GM20000 (cell line): ENCODE measurements around the gene LRRC45.

Experiments
- DNase-seq: peaks from one replicate; pipeline ENCODE4 v3.0.0; 2012; ENCODE audit warnings: low spot score
- TF ChIP-seq, protein P1 (sequence below): IDR thresholded peaks from 2 replicates; pipeline ENCODE4 v1.5.1; 2012; ENCODE audit warnings: mild to moderate bottlenecking, control low read depth; ENCODE audit errors: extremely low read depth, missing control alignments

LRRC45 gene

GRCh38 chr17:82080048-82080788 lies 57.1 kb downstream of the LRRC45 start:
- no peak for DNase-seq

More at GRCh38 chr17:82080048-82080788, 57.1 kb downstream of the LRRC45 start:
- TF ChIP-seq, protein P1, sequence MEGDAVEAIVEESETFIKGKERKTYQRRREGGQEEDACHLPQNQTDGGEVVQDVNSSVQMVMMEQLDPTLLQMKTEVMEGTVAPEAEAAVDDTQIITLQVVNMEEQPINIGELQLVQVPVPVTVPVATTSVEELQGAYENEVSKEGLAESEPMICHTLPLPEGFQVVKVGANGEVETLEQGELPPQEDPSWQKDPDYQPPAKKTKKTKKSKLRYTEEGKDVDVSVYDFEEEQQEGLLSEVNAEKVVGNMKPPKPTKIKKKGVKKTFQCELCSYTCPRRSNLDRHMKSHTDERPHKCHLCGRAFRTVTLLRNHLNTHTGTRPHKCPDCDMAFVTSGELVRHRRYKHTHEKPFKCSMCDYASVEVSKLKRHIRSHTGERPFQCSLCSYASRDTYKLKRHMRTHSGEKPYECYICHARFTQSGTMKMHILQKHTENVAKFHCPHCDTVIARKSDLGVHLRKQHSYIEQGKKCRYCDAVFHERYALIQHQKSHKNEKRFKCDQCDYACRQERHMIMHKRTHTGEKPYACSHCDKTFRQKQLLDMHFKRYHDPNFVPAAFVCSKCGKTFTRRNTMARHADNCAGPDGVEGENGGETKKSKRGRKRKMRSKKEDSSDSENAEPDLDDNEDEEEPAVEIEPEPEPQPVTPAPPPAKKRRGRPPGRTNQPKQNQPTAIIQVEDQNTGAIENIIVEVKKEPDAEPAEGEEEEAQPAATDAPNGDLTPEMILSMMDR = no peak
